Eye (tissue), 1 donor: ENCODE data around the gene STK25.
"Not testable (repeated sequence)": the region's sequence is repeated elsewhere in the genome, so short reads cannot be mapped to it uniquely, and the experiment has no call there.

Source experiments
- DNase-seq: peaks from one replicate; pipeline ENCODE4 v3.0.0-alpha.2; 2015

STK25 gene

DNA sequence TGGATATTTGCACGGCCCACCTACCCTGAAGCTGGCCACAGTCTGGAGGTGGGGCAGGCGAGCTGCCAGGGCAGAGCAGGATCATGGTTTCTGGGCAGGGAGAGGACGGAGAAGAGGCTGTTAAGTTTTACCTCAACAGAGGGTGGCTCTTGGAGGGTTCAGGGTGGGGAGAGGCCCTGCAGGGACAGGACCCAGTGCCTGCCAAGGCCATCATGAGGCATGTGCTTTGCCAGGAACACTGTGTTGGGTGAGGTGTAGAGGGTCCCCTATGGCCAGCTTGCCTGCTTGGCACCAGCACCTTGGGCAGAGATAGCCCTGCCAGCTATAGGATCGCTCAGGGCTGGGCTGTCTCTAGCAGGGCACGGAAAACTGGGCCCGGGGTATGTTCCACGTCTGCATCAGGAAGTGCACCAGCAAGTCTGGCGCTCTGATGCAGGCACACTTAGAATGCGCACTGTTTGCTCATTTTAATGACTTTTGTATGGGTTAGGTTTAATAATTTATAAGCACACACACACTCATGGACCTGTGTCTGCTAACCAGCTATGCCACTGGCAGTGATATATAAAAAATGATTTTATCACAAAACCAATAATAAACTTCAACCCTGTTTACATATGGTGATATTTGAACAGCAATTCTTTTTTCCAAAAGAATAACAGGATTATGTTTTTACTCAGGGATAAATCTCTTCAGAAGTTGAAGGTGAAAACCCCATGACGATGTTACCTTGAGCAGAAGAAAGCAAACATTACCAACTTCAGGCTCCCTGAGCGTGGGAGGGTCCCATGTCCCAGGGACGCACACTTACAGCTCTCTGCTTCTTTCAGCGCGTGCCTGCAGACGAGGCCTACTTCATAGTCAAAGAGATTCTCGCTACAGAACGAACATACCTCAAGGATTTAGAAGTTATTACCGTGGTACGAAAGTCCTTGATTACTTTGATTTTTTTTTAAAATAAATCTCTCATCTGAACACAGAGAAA is 46.4 kb downstream of the STK25 start:
- DNase-seq = no peak

DNA sequence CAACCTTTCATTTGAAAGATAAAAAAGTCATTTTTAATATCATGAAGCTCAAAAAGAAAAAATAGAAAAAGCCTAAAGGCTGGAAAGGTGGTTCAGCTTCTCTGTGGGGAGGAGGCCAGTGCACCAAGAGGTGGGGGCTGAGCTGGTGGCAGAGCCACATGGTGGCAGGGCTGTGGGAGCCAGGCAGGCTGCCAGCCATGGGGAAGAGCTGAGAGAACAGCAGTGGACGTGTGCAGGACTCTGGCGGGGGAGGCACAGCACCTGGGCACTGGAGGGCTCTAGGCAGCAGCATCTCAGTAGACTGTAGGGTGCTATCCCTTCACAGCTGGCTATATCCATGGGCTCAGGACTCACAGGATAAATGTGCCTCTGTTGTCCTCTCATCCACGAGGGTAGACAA is 47.8 kb downstream of the STK25 start:
- DNase-seq = no peak

DNA sequence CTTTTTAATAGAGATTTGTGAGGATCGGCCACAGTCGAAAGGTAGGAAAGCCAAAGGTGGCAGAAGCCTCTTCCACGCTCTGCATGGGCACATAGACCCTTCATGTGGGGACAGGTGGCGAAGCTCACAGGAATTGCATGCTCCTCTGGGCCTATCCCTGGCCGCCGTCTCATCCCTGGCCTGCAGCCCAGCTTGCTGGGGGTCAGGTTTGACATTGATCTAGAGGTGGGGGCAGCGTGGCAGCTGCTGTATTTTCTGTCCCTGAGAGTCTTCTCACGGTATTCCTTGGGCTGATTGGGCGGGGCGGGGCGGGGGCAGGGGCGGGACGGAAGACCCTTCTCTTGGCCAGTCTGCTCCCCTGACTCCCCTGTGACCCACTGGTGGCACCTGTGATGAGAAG is 48.9 kb downstream of the STK25 start:
- DNase-seq = no peak

DNA sequence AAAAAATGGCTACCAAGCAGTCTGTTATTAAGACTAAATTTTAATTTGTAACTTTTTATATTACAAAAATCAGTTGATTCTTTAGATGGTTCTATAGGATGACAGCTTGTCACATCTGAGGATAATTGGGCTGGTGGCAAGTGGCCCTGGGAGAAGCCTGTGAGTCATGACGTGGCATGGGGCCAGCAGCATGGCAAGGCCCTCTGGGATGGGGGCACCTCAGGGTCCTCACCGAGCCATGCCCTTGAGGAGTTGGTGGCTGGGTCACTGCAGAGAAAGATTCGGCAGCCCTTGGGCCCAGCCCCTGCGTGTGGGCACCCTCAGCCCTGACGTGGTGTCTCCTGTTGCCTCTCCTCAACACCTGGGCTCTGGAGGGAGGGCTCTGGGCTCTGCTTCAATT is 49.7 kb downstream of the STK25 start:
- no peak for DNase-seq

DNA sequence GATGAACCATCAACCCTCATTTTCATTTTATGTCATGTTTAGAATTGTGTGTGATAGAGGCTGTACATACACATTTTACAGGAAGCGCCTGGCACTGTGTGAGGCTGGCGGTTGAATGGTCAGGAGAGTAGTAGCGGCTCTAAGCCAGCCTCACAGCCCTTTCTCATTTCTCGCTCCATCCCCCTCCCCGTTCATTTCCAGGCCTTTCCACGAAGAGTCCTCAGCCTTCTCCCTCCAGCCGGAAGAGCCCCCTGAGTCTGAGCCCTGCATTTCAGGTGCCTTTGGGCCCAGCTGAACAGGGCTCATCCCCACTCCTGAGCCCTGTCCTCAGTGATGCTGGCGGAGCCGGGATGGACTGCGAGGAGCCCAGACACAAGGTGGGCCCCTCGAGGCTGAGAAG is 51.8 kb downstream of the STK25 start:
- no peak for DNase-seq

DNA sequence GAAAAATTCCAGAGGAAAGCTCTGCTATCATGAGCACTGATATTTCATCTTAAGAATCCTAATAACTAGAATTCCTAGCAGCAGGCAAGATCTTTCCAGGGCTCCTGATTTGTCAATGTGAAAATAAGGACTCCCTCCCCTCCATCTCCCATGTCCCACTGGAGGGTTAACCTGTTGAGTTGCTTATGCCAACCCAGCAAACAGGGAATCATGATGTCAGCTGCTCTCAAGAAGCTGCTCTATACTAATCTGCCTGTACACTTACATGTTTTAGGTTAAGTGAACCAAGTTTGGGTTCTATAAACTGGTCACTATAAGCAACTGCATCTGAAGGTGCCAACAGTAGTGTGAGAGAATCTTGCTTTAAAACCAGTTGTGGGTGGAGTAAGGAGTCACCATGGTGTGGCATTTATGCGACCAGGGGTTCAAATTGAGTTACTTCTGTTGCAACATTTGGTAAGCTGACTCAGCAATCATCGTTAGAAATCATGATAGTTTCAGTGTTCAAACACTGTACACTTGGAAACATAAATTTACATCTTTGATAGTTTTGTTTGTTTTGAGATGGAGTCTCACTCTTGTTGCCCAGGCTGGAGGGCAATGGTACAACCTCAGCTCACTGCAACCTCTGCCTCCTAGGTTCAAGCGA is 53.4 kb downstream of the STK25 start:
- DNase-seq = no peak

DNA sequence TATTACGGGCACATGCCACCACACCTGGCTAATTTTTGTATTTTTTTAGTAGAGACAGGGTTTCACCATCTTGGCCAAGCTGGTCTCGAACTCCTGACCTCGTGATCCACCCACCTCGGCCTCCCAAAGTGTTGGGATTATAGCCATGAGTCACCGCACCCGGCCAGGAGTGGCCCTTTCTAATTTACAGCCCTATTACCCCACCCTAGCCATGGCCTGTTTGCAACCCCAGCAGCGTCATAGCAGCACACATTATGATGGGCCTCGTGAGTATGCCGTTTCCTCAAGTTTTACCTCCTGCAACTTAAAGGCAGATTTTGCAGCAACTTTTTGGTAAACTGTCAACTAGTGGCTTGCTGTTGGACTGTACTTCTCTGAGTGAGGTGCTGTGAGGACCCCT is 54.5 kb downstream of the STK25 start:
- not testable (repeated sequence) for DNase-seq

DNA sequence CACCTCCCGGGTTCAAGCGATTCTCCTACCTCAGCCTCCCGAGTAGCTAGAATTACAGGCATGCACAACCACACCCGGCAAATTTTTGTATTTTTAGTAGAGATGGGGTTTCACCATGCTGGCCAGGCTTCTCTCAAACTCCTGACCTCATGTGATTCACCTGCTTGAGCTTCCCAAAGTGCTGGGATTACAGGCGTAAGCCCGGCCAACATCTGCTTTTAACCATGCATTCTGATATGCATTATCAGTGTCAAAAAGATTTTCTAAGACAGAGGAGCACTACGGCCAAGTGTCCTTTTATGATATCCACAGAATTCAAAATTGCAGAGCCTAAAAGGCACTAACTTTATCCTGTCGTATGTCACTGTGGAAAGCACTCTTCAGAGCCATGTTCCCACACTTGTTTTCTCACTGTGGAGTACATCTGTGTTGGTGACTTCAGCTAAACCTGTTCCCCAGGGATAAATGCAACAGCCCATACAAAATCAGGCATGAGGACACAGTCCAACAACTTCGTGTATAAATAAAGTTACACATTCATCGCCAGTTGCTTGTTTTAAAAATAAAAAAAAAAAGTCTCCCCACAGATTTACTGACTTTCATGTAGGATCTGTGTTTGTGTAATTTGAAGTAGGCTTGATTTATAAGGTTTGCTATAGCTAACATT is 56.4 kb downstream of the STK25 start:
- DNase-seq = peak; percentile 1

DNA sequence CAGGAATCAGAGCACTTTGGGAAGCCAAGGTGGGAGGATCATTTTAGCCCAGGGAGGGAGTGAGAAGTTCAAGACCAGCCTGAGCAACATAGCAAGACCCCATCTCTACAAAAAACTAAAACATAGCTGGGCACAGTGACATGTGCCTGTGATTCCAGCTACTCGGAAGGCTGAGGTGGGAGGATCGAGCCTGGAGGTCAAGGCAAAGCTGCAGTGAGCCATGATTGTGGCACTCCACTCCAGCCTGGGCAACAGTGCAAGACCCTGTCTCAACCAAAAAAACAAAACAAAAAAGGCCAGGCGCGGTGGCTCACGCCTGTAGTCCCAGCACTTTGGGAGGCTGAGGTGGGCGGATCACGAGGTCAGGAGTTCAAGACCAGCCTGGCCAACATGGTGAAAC is 58.3 kb downstream of the STK25 start:
- DNase-seq = not testable (repeated sequence)

DNA sequence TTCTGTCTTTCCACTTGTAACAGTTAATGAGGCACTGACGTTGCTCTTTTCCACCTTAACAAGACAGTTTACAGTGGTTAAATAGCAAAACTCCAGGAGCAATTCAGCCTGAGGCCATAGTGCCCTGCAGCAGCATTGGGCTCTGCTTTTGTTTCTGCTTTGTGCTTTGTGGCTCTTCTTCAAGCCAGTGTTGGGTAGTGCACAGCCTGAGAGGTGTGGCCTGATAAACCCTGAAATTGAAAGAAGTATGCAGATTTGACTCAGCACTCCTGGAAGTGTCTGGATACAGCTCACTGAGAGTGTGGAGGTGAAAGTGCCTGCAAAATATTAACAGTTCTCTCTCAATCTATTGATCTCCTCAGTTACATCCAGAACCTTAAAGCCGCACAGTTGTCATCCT is 63.0 kb downstream of the STK25 start:
- DNase-seq = no peak

DNA sequence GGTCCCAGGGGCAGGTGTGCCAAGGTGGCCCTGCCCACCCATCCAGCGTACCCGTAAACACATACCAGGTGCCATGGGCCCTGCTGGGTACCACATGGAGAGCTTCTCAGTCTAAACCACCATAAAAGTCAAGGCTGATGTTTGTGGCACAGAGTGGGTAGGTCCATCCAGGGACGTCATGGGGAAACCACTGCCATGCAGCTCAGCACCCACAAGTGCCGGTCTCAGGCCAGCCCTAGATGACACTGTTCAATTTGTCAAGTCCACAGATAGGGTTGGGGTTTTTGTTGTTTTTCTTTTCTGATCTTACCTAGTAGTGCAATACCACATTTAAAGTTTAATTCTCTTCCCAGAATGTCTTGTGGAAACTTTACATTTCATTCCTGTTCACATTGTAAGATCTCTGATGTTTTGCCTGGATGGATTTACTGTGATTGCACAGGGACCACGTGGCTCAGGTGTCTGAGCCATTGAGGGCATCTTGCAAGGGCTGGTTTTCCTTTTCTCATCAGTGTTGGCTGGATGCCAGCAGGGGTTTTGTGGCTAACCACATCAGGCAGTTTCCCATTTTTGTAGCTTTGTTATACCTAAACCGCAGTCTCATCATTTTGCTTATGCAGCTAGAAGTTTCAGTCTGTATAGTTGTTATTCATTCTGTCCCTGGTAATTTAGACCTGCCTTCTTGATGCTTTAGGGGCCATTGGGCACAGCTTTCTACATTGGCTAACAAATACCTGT is 64.7 kb downstream of the STK25 start:
- peak; percentile 19 for DNase-seq
